Neuronal stem cell (in vitro differentiated cells): Measurements from ENCODE around the gene BLOC1S3.

Source experiments
- DNase-seq: peaks from one replicate; pipeline ENCODE4 v3.0.0-alpha.2; 2013; ENCODE audit warnings: low spot score
- H2AFZ ChIP-seq: one replicate; pipeline ENCODE4 v1.6.1; 2013; ENCODE audit warnings: mild to moderate bottlenecking, low read length, inconsistent platforms
- H2AK5ac ChIP-seq: 2 replicates; pipeline ENCODE4 v1.6.1; 2013; ENCODE audit warnings: low read depth, mild to moderate bottlenecking, inconsistent platforms, low read length, moderate library complexity, mixed read lengths
- H2BK120ac ChIP-seq: 2 replicates; pipeline ENCODE4 v1.6.1; 2013; ENCODE audit warnings: low read depth, mild to moderate bottlenecking, inconsistent platforms, low read length, moderate library complexity, mixed read lengths
- H2BK12ac ChIP-seq: one replicate; pipeline ENCODE4 v1.6.1; 2013; ENCODE audit warnings: low read length, inconsistent platforms
- H2BK15ac ChIP-seq: 2 replicates; pipeline ENCODE4 v1.6.1; 2013; ENCODE audit warnings: mild to moderate bottlenecking, low read length, inconsistent platforms, mixed read lengths
- H2BK5ac ChIP-seq: one replicate; pipeline ENCODE4 v1.6.1; 2013; ENCODE audit warnings: inconsistent platforms, mild to moderate bottlenecking, low read length, moderate library complexity
- H3K14ac ChIP-seq: one replicate; pipeline ENCODE4 v1.6.1; 2013; ENCODE audit warnings: low read length, inconsistent platforms
- H3K18ac ChIP-seq: 2 replicates; pipeline ENCODE4 v1.6.1; 2013; ENCODE audit warnings: low read length, inconsistent platforms
- H3K23ac ChIP-seq: 2 replicates; pipeline ENCODE4 v1.6.1; 2013; ENCODE audit warnings: low read depth, mild to moderate bottlenecking, mixed read lengths, low read length, inconsistent platforms; ENCODE audit not compliant: poor library complexity
- H3K27ac ChIP-seq: replicated peaks from 3 replicates; pipeline ENCODE4 v1.5.1; 2013; ENCODE audit warnings: low read length, inconsistent platforms
- H3K27me3 ChIP-seq, 3 experiments: 2 replicates each; pipeline ENCODE4 v1.6.1; 2013; ENCODE audit warnings: low read length in 3 of 3, mild to moderate bottlenecking in 2 of 3, inconsistent platforms in 1 of 3, low read depth in 1 of 3, mixed read lengths in 1 of 3, moderate library complexity in 1 of 3; ENCODE audit not compliant: control insufficient read depth in 3 of 3, insufficient read depth in 3 of 3
- H3K36me3 ChIP-seq, 2 donors: replicated peaks in 1 of 2; 2 replicates each; pipeline ENCODE4 v1.6.1; 2013; ENCODE audit warnings: low read length in 2 of 2; ENCODE audit not compliant: control insufficient read depth in 2 of 2, insufficient read depth in 2 of 2
- H3K4ac ChIP-seq: 2 replicates; pipeline ENCODE4 v1.6.1; 2013; ENCODE audit warnings: inconsistent platforms, mild to moderate bottlenecking, low read length, moderate library complexity
- H3K4me1 ChIP-seq, 2 donors: 1 replicate in 1 of 2; 2 replicates in 1 of 2; pipeline ENCODE4 v1.6.1; 2013; ENCODE audit warnings: low read length in 2 of 2, low read depth in 1 of 2; ENCODE audit not compliant: control insufficient read depth in 2 of 2, insufficient read depth in 1 of 2
- H3K4me2 ChIP-seq: one replicate; pipeline ENCODE4 v1.6.1; 2013; ENCODE audit warnings: mild to moderate bottlenecking, low read length, inconsistent platforms; ENCODE audit not compliant: insufficient read depth, poor library complexity, severe bottlenecking
- H3K4me3 ChIP-seq, 2 donors: 2 replicates each; pipeline ENCODE4 v1.5.1; 2013; ENCODE audit warnings: low read length in 2 of 2, mild to moderate bottlenecking in 2 of 2, inconsistent platforms in 1 of 2, moderate library complexity in 1 of 2
- H3K79me1 ChIP-seq: one replicate; pipeline ENCODE4 v1.6.1; 2013; ENCODE audit warnings: low read depth, mild to moderate bottlenecking, inconsistent platforms, low read length, moderate library complexity
- H3K9ac ChIP-seq: one replicate; pipeline ENCODE4 v1.6.1; 2013; ENCODE audit warnings: mild to moderate bottlenecking, low read depth, low read length, inconsistent platforms; ENCODE audit not compliant: poor library complexity
- H3K9me3 ChIP-seq, 2 donors: replicated peaks in 1 of 2; 2 replicates each; pipeline versions ENCODE3 to v1.6.1; 2013; ENCODE audit warnings: low read length in 2 of 2, mild to moderate bottlenecking in 2 of 2, inconsistent platforms in 1 of 2, low read depth in 1 of 2, mixed read lengths in 1 of 2, moderate library complexity in 1 of 2; ENCODE audit not compliant: control insufficient read depth in 2 of 2, insufficient read depth in 1 of 2
- H4K8ac ChIP-seq: one replicate; pipeline ENCODE4 v1.6.1; 2013; ENCODE audit warnings: low read depth, mild to moderate bottlenecking, inconsistent platforms, low read length, moderate library complexity
- H4K91ac ChIP-seq: one replicate; pipeline ENCODE4 v1.6.1; 2013; ENCODE audit warnings: low read length, low read depth, mild to moderate bottlenecking, inconsistent platforms; ENCODE audit not compliant: poor library complexity
- WGBS, 2 donors: extraction: QIAGEN DNeasy Blood & Tissue Kit; methylation state at CpG; one replicate each; pipeline ENCODE4 v1.1.7; 2013; ENCODE audit warnings: missing lambda C conversion rate in 2 of 2, mixed read lengths in 1 of 2; ENCODE audit not compliant: insufficient read length in 2 of 2, insufficient replicate concordance in 1 of 2; ENCODE audit errors: extremely low coverage in 2 of 2; 5-methylcytosine and 5-hydroxymethylcytosine counted together

BLOC1S3 gene

GRCh38 chr19:45172173-45172572 is 6.4 kb upstream of the BLOC1S3 start:
- Histone ChIP-seq H4K8ac (no peak overlapping the region), H2AFZ (no peak overlapping the region), H3K27me3 (no peaks in the 10 kb centered on the region), H2AK5ac (no peak overlapping the region), H2BK5ac (no peak overlapping the region), H3K9me3 (no peaks in the 10 kb centered on the region), H3K4me2 (no peak overlapping the region), H3K4me1 (peaks cover 6 to 10% of the 10 kb centered on the region in 2 donors), H2BK15ac (no peak overlapping the region), H4K91ac (no peak overlapping the region), H3K4me3 (no peak overlapping the region), H3K14ac (no peak overlapping the region), H3K27ac (no peak overlapping the region), H2BK12ac (no peak overlapping the region), H3K9ac (no peak overlapping the region), H3K23ac (no peak overlapping the region), H3K18ac (no peak overlapping the region), H3K4ac (no peak overlapping the region), H3K36me3 (no peaks in the 10 kb centered on the region), H3K79me1 (peaks cover 6% of the 10 kb centered on the region), H2BK120ac (no peak overlapping the region)
- WGBS, 2 donors = no CpG with 5 or more reads among the region's 4 CpGs
- no peak for DNase-seq

DNA sequence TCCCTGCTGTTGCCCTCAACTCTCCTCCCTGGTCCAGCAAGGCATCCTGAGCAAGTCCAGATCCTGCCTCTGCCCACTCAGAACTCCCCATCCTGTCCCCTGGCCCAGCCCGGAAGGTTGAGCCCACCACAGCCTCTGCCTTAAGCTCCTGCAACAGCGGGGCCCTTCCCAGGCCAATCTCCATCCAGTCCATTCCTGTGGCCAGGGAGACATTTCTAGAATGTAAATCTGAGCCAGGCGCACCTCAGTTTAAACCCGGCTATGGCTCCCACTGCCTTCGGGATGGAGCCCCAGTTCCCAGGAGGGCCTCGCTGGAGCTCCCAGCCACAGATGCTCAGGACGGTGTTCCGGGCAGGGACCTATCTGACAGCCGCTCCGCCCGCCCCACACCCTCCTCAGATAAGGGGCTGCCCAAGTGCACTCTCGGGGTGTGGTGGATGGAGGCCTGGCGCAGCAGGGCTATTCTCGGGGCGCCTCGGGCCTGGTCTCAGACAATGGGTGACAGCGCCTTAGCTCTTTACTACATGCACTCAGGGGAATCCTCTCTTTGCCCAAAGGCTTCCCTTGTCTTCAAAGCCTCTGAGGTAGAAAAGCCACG is 5.9 kb upstream of the BLOC1S3 start:
- Histone ChIP-seq H2AK5ac (no peak overlapping the region), H2BK12ac (no peak overlapping the region), H4K8ac (no peak overlapping the region), H3K27me3 (no peaks in the 10 kb centered on the region), H4K91ac (no peak overlapping the region), H3K9ac (no peak overlapping the region), H3K14ac (peak overlapping the region; percentile 21), H2BK5ac (no peak overlapping the region), H3K23ac (peak overlapping the region; percentile 43), H3K9me3 (no peaks in the 10 kb centered on the region), H2BK15ac (no peak overlapping the region), H3K18ac (no peak overlapping the region), H2BK120ac (no peak overlapping the region), H3K4me2 (no peak overlapping the region), H3K79me1 (peaks cover 6% of the 10 kb centered on the region), H3K4me3 (no peak overlapping the region), H3K4me1 (peaks cover 6 to 10% of the 10 kb centered on the region in 2 donors), H3K36me3 (no peaks in the 10 kb centered on the region), H3K27ac (no peak overlapping the region), H3K4ac (no peak overlapping the region), H2AFZ (no peak overlapping the region)
- no peak for DNase-seq
- WGBS, 2 donors = no CpG with 5 or more reads among the region's 18 CpGs

GRCh38 chr19:45173816-45174215 is 4.8 kb upstream of the BLOC1S3 start:
- WGBS, 2 donors = no CpG with 5 or more reads among the region's 12 CpGs
- no peak overlapping the region for H3K27ac ChIP-seq
- H3K18ac ChIP-seq = no peak overlapping the region
- no peaks in the 10 kb centered on the region for H3K36me3 ChIP-seq
- no peaks in the 10 kb centered on the region for H3K27me3 ChIP-seq
- no peak overlapping the region for H3K9ac ChIP-seq
- DNase-seq = no peak
- H3K79me1 ChIP-seq = peaks cover 6% of the 10 kb centered on the region
- no peak overlapping the region for H3K4ac ChIP-seq
- H3K4me1 ChIP-seq = peaks cover 6 to 10% of the 10 kb centered on the region in 2 donors
- no peak overlapping the region for H3K4me3 ChIP-seq
- no peak overlapping the region for H3K23ac ChIP-seq
- no peak overlapping the region for H2AK5ac ChIP-seq
- no peak overlapping the region for H4K8ac ChIP-seq
- H4K91ac ChIP-seq = no peak overlapping the region
- H2BK12ac ChIP-seq = no peak overlapping the region
- H2BK15ac ChIP-seq = no peak overlapping the region
- H3K4me2 ChIP-seq = no peak overlapping the region
- no peaks in the 10 kb centered on the region for H3K9me3 ChIP-seq
- H2BK120ac ChIP-seq = no peak overlapping the region
- H2BK5ac ChIP-seq = no peak overlapping the region
- no peak overlapping the region for H3K14ac ChIP-seq
- no peak overlapping the region for H2AFZ ChIP-seq

DNA sequence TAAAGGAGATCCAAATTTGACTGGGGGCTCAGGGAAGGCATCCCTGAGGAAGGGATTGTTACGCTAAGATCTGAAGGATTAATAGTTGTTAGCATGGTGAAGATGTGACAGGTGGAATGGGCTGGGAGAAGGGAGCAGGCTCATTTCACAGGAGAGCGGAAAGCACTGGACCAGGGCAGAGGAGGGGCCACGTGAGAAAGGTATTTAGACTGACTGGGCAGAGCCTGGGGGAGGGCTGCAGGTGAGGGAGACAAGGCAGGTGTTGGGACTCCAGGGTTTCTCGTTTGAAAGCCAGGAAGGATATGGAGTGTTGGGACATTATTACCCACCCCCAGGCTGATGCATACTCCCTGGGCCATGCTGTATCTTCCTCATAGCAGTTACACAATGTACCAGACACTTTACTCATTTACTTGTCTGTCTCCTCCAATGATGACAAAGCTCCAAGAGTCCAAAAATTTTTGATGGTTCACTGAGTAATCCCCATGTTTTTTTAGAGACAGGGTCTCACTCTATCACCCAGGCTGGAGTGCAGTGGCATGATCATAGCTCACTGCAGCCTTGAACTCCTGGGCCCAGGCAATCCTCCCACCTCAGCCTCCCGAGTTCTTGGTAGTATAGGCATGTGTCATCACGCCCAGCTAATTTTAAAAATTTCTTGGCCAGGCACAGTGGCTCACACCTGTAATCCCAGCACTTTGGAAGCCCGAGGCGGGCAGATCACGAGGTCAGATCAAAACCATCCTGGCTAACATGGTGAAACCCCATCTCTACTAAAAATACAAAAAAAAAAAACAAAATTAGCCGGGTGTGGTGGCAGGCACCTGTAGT is 2.9 kb upstream of the BLOC1S3 start:
- H3K23ac ChIP-seq = no peak overlapping the region
- no peak overlapping the region for H3K4ac ChIP-seq
- no peak overlapping the region for H2BK15ac ChIP-seq
- H3K14ac ChIP-seq = no peak overlapping the region
- no CpG with 5 or more reads among the region's 10 CpGs for WGBS, 2 donors
- no peak for DNase-seq
- no peak overlapping the region for H4K91ac ChIP-seq
- no peak overlapping the region for H2AFZ ChIP-seq
- H3K36me3 ChIP-seq = no peaks in the 10 kb centered on the region
- H3K4me1 ChIP-seq = peaks cover 4 to 13% of the 10 kb centered on the region in 2 donors
- no peaks in the 10 kb centered on the region for H3K27me3 ChIP-seq
- no peak overlapping the region for H3K4me2 ChIP-seq
- peaks cover 4% of the 10 kb centered on the region for H3K79me1 ChIP-seq
- no peak overlapping the region for H3K4me3 ChIP-seq
- no peak overlapping the region for H3K9ac ChIP-seq
- no peak overlapping the region for H3K27ac ChIP-seq
- H2BK5ac ChIP-seq = no peak overlapping the region
- no peaks in the 10 kb centered on the region for H3K9me3 ChIP-seq
- no peak overlapping the region for H2BK120ac ChIP-seq
- no peak overlapping the region for H2BK12ac ChIP-seq
- H3K18ac ChIP-seq = no peak overlapping the region
- H2AK5ac ChIP-seq = no peak overlapping the region
- no peak overlapping the region for H4K8ac ChIP-seq
